Lower leg skin (tissue), 4 donors: Measurements from ENCODE around the gene BLMH. TPM values are rescaled to one million over a fixed set of nuclear protein-coding genes. Genes with fewer than 3 reads are reported as not detected.
A peak's percentile ranks its signal among the peaks of the same experiment; 100 is the strongest.

ENCODE experiments used
- DNase-seq, 2 donors: peaks; one replicate each; pipeline ENCODE4 v3.0.0-alpha.2; 2019; ENCODE audit warnings: low spot score in 2 of 2
- H3K4me3 ChIP-seq: fragments of 200-600 bp; sonication (generic); 2 replicates; pipeline ENCODE4 v1.5.1; 2017; ENCODE audit warnings: mild to moderate bottlenecking, low read depth; ENCODE audit not compliant: poor library complexity, severe bottlenecking
- CTCF ChIP-seq, 3 donors: fragments of 450-650 bp; IDR thresholded peaks; one replicate each; pipeline ENCODE4 v1.5.1; 2016; ENCODE audit warnings: antibody characterized with exemption in 3 of 3, mild to moderate bottlenecking in 3 of 3, moderate library complexity in 2 of 3
- POLR2A ChIP-seq, 2 donors: fragments of 450-650 bp; IDR thresholded peaks; one replicate each; pipeline ENCODE4 v1.6.1; 2016 to 2017; ENCODE audit warnings: antibody characterized with exemption in 2 of 2, mild to moderate bottlenecking in 1 of 2, moderate library complexity in 1 of 2
- WGBS, 2 donors: methylation state at CpG; one replicate each; pipeline ENCODE4 v1.1.5; 2018; 5-methylcytosine and 5-hydroxymethylcytosine counted together
- intact Hi-C: fragments of 100-400 bp; cut with DNase I; formaldehyde crosslinking; loops from one replicate; pipeline ENCODE4 v1.15.0; 2023; ENCODE audit warnings: low total_unique reads
- total RNA-seq, 4 donors: library from RNA; depleted of rRNA; stranded (reverse); fragments of >200 nt; gene quantifications; one replicate each; pipeline ENCODE4 v1.1.0, GENCODE V29; 2016

Gene BLMH
- total RNA-seq, 4 donors from 2014 or later, result 139 to 237 (median 177) TPM

- no peak overlapping the region for H3K4me3 ChIP-seq
- TF ChIP-seq CTCF (IDR thresholded peaks at IDR 0.05), result no peak
- no peak for TF ChIP-seq POLR2A (IDR thresholded peaks at IDR 0.05)
- intact Hi-C loops, result no loop called here
- no peak for DNase-seq
- WGBS, 2 donors, result 49 to 64% methylated on average over 3 of the region's 3 CpGs
Observed at GRCh38 chr17:30302241-30302640, 10.5 kb upstream of the BLMH start.

- H3K4me3 ChIP-seq, result no peak overlapping the region
- TF ChIP-seq POLR2A (IDR thresholded peaks at IDR 0.05), result no peak
- no peak for TF ChIP-seq CTCF (IDR thresholded peaks at IDR 0.05)
- no peak for DNase-seq
- intact Hi-C loops, result no loop called here
Observed at GRCh38 chr17:30300818-30301217, 9.1 kb upstream of the BLMH start.

GRCh38 chr17:30299000-30299399 lies 7.3 kb upstream of the BLMH start:
- WGBS, 2 donors, result 78 to 80% methylated on average over 1 of the region's 1 CpG
- DNase-seq, result no peak
- no peak overlapping the region for H3K4me3 ChIP-seq
- intact Hi-C loops, result no loop called here
- no peak for TF ChIP-seq POLR2A (IDR thresholded peaks at IDR 0.05)
- no peak for TF ChIP-seq CTCF (IDR thresholded peaks at IDR 0.05)

- intact Hi-C loops, result no loop called here
- DNase-seq, result no peak
Observed at GRCh38 chr17:30297715-30298114, 6.0 kb upstream of the BLMH start.

GRCh38 chr17:30296499-30297080 lies 4.8 kb upstream of the BLMH start:
- no peak overlapping the region for H3K4me3 ChIP-seq
- no peak for DNase-seq
- intact Hi-C loops, result no loop called here
- TF ChIP-seq CTCF (IDR thresholded peaks at IDR 0.05) (no peak), POLR2A (IDR thresholded peaks at IDR 0.05) (no peak)
- 65 to 71% methylated on average over 5 of the region's 5 CpGs for WGBS, 2 donors

More at GRCh38 chr17:30297715-30298114, 6.0 kb upstream of the BLMH start:
- 91 to 94% methylated on average over 4 of the region's 4 CpGs for WGBS, 2 donors
- no peak for TF ChIP-seq CTCF (IDR thresholded peaks at IDR 0.05)
- no peak for TF ChIP-seq POLR2A (IDR thresholded peaks at IDR 0.05)
- H3K4me3 ChIP-seq, result no peak overlapping the region

GRCh38 chr17:30292286-30292858 lies 628 bp upstream of the BLMH start:
- intact Hi-C loops, result no loop called here
- TF ChIP-seq CTCF (IDR thresholded peaks at IDR 0.05) (no peak), POLR2A (IDR thresholded peaks at IDR 0.05) (no peak)

More at GRCh38 chr17:30292286-30292858, 628 bp upstream of the BLMH start:
- WGBS, 2 donors, result 30 to 32% methylated on average over 17 of the region's 17 CpGs
- DNase-seq, result no peak
- peak overlapping the region; percentile 96 for H3K4me3 ChIP-seq
